Brain microvascular endothelial cell (primary cell): ENCODE data around the gene PHACTR3.

Experiments used
- DNase-seq: peaks from one replicate; pipeline ENCODE4 v3.0.0-alpha.2; 2020
- H3K27ac ChIP-seq: fragments of 250-450 bp; sonication (Bioruptor Pico); 2 replicates; pipeline ENCODE4 v1.5.1; 2020; ENCODE audit warnings: mild to moderate bottlenecking, moderate library complexity
- H3K27me3 ChIP-seq: fragments of 250-450 bp; sonication (Bioruptor Pico); replicated peaks from 2 replicates; pipeline ENCODE4 v1.5.1; 2020; ENCODE audit warnings: mild to moderate bottlenecking
- H3K36me3 ChIP-seq: fragments of 250-450 bp; sonication (Bioruptor Pico); replicated peaks from 2 replicates; pipeline ENCODE4 v1.5.1; 2020; ENCODE audit warnings: mild to moderate bottlenecking
- H3K4me3 ChIP-seq: 2 replicates; pipeline ENCODE4 v1.5.1; 2011; ENCODE audit warnings: low read depth, mild to moderate bottlenecking, control low read depth, low read length, moderate library complexity
- in situ Hi-C: cut with HindIII; loops from 2 replicates; pipeline ENCODE4 v1.10.0; 2017; ENCODE audit warnings: low sequenced_read_pairs, low pct_ligation_motif_present
- TF ChIP-seq, protein P1 (sequence below): IDR thresholded peaks from 2 replicates; pipeline ENCODE4 v1.5.1; 2011; ENCODE audit warnings: low read depth, mild to moderate bottlenecking, moderate library complexity, low read length, control low read depth, inconsistent platforms; ENCODE audit errors: missing control alignments

Gene PHACTR3

DNA sequence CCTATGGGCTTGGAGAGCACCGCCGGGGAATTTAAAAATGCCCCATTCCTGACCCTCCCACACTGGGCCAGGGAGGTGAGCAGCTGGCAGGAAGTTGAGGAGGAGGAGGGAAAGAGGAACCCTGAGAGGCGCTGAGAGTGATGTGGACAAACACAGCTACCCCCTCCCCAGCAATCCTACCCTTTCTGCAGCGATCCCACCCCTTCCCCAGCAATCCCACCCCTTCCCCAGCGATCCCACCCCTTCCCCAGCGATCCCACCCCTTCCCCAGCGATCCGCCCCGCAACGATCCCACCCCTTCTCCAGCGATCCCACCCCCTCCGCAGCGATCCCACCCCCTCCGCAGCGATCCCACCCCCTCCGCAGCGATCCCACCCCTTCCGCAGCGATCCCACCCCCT, 217.4 kb downstream of the PHACTR3 start:
- no peaks in the 10 kb centered on the region for H3K27me3 ChIP-seq
- in situ Hi-C loops: no loop called here
- no peak for DNase-seq
- TF ChIP-seq, protein P1, sequence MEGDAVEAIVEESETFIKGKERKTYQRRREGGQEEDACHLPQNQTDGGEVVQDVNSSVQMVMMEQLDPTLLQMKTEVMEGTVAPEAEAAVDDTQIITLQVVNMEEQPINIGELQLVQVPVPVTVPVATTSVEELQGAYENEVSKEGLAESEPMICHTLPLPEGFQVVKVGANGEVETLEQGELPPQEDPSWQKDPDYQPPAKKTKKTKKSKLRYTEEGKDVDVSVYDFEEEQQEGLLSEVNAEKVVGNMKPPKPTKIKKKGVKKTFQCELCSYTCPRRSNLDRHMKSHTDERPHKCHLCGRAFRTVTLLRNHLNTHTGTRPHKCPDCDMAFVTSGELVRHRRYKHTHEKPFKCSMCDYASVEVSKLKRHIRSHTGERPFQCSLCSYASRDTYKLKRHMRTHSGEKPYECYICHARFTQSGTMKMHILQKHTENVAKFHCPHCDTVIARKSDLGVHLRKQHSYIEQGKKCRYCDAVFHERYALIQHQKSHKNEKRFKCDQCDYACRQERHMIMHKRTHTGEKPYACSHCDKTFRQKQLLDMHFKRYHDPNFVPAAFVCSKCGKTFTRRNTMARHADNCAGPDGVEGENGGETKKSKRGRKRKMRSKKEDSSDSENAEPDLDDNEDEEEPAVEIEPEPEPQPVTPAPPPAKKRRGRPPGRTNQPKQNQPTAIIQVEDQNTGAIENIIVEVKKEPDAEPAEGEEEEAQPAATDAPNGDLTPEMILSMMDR: no peak
- no peak overlapping the region for H3K4me3 ChIP-seq
- no peaks in the 10 kb centered on the region for H3K36me3 ChIP-seq
- no peak overlapping the region for H3K27ac ChIP-seq

DNA sequence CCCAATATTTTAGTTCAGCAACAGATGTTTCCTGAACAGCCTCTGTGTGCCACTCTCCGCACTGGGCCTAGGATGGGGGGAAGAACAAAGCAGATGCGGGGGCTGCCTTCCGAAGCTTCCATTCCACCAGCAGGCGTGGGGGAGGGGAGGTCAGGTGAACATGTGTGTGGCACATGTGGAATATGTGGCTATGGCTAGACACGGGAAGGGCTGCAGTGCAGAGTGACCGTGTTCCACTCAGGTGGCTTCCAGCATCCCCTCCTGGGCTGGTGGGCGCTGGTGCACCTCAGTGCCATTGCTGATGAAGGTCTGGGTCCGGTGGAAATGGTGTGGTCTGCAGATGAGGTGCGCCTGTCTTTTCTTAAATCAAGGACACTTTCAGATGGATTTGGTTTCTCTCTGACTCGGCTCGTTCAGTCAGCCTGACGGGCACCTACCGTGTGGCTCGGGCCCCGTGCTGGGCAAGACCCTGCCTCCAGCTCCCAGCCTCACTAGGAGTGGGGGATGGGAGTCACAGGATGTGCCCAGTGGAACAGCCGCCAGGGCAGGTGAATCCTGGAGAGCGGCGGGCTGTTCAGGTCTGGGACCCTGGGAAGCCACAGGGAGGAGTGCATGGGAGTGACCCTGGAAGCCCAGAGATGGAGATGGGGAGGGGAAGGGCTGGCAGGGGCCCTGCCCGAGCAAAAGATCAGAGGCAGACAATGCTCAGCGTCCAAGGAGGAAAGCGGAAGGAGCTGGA, 218.1 kb downstream of the PHACTR3 start:
- H3K27ac ChIP-seq: no peak overlapping the region
- H3K36me3 ChIP-seq: no peaks in the 10 kb centered on the region
- TF ChIP-seq, protein P1: no peak
- no peaks in the 10 kb centered on the region for H3K27me3 ChIP-seq
- no peak for DNase-seq
- in situ Hi-C loops: no loop called here
- H3K4me3 ChIP-seq: no peak overlapping the region

DNA sequence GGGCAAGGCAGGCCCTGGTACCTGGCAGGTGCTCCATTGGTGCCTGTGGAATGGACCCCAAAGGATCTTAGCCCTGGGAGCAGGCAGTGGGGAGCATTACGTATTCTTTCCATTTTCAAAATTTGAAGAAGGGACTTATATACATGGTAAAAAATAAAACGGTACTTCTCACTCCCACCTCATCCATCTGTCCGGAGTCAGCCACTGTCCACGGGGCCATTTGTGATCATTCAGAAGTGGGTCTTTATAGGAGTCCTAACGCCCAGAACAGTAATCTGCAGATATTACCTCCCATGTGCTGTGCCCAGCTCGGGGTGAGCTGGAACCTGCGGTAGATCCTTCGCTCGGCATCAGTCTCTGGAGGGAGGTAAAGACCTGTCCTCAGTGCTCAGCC, 218.7 kb downstream of the PHACTR3 start:
- H3K27ac ChIP-seq: no peak overlapping the region
- no peak for DNase-seq
- no peaks in the 10 kb centered on the region for H3K27me3 ChIP-seq
- in situ Hi-C loops: no loop called here
- H3K36me3 ChIP-seq: no peaks in the 10 kb centered on the region
- TF ChIP-seq, protein P1: no peak
- H3K4me3 ChIP-seq: no peak overlapping the region

DNA sequence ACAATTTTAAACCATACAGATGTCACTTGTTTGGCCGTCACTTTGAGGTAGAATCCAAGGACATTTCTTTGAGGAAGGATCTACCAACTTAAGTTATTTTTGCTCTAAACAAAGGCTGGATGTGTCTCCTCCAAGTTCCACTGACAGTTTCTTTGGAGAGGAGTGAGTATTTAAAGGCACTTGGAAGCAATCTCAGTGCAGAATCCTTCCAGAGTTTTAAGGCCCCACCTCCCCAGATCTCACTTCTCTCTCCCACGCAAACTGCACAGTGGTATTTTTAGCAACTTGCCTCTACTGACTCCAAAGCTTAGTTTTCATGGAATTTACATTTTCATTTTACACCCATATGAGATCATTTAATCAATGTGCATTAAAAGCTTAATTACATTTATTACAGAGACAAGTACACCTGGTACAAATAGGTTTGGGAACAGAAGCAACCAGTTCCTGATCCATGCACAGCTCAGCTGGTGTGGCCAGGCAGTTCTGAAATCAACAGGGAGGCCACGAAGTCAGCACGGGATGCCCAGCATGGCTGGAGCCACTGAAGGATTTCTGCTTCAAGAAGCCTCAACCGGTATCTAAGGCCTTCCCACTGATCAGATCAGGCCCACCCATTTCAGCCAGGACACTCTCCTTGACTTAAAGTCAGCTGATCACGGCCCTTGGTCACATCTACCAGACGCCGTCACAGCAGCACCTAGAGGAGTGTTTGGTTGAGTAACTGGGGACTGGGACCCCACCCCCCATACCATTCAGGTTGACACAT, 219.3 kb downstream of the PHACTR3 start:
- in situ Hi-C loops: no loop called here
- Histone ChIP-seq H3K4me3 (no peak overlapping the region), H3K27ac (no peak overlapping the region), H3K27me3 (no peaks in the 10 kb centered on the region), H3K36me3 (no peaks in the 10 kb centered on the region)
- no peak for DNase-seq
- TF ChIP-seq, protein P1: no peak

DNA sequence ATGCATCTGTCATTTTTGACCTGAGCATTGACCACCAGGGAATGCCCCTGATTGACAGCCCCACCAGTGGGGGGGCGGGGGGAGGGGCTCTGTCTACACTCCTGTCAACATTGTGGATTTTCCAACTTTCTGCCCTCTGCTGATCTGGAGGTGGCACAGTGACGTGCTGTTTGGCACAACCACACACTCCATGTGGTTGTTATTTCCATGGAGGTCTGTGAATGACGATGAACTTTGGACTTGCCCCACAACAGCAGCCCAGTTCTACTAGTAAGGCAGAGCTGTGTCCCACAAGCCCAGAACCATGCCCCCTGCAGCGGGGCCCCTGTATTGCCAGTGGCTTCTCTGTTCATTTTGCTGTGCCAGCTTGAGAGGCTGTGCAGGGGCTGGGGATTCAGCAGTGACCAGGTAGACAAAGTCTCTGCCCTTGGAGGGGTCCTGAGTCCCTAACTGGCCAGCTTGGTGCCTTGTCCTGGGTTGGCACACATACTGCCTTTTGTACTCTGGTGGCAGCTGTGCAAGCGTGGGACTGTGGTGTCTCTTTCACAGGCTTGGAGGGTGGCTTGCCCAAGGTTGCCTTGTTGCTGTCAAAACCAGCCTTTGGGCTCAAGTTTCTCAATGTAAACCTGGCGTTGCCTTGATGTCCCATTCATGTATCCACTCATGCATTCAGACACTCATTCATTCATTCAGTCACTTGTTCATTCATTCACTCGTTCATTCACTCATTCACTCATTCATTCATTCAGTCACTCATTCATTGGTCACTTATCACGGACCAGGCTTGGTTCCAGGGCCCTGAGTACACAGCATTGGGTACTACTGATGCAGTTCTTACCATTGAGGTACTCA, 220.6 kb downstream of the PHACTR3 start:
- no peaks in the 10 kb centered on the region for H3K36me3 ChIP-seq
- in situ Hi-C loops: no loop called here
- H3K27me3 ChIP-seq: no peaks in the 10 kb centered on the region
- TF ChIP-seq, protein P1: no peak
- no peak for DNase-seq
- no peak overlapping the region for H3K27ac ChIP-seq
- no peak overlapping the region for H3K4me3 ChIP-seq
